ENCODE data around the gene PTPRK. TPM values are rescaled to one million over a fixed set of nuclear protein-coding genes. Genes with fewer than 3 reads are reported as not detected.
"Not testable (repeated sequence)": the region's sequence is repeated elsewhere in the genome, so short reads cannot be mapped to it uniquely, and the experiment has no call there.

Gene PTPRK
- total RNA-seq, 1 donor from 2014 or later = 43.0 TPM

- DNase-seq = no peak
- no peak for ATAC-seq
- intact Hi-C loops (cut with micrococcal nuclease) = no loop called here
These were observed 55.6 kb downstream of the PTPRK start for GRCh38 chr6:128464790-128465189.

- intact Hi-C loops (cut with micrococcal nuclease) = no loop called here
- ATAC-seq = no peak
These were observed 56.5 kb downstream of the PTPRK start for GRCh38 chr6:128463942-128464341.

GRCh38 chr6:128461501-128461900 lies 58.9 kb downstream of the PTPRK start:
- intact Hi-C loops (cut with micrococcal nuclease) = no loop called here
- ATAC-seq (no peak), DNase-seq (no peak)

More at GRCh38 chr6:128463942-128464341, 56.5 kb downstream of the PTPRK start:
- no peak for DNase-seq

GRCh38 chr6:128456510-128457230 lies 63.7 kb downstream of the PTPRK start:
- intact Hi-C loops (cut with micrococcal nuclease) = no loop called here
- ATAC-seq (no peak), DNase-seq (no peak)

- DNase-seq (no peak), ATAC-seq (no peak)
- intact Hi-C loops (cut with micrococcal nuclease) = no loop called here
These were observed 64.4 kb downstream of the PTPRK start for GRCh38 chr6:128455959-128456358.

- intact Hi-C loops (cut with micrococcal nuclease) = no loop called here
- DNase-seq (no peak), ATAC-seq (no peak)
These were observed 67.7 kb downstream of the PTPRK start for GRCh38 chr6:128452713-128453112.

GRCh38 chr6:128446497-128446896 lies 73.9 kb downstream of the PTPRK start:
- DNase-seq = no peak
- intact Hi-C loops (cut with micrococcal nuclease) = no loop called here
- no peak for ATAC-seq

- no peak for DNase-seq
- intact Hi-C loops (cut with micrococcal nuclease) = no loop called here
- no peak for ATAC-seq
These were observed 76.8 kb downstream of the PTPRK start for GRCh38 chr6:128443553-128443952.

GRCh38 chr6:128439627-128440026 lies 80.8 kb downstream of the PTPRK start:
- no peak for ATAC-seq
- intact Hi-C loops (cut with micrococcal nuclease) = no loop called here
- no peak for DNase-seq

- ATAC-seq (peak; percentile 63), DNase-seq (peak; percentile 62)
- intact Hi-C loops (cut with micrococcal nuclease) = no loop called here
These were observed 82.0 kb downstream of the PTPRK start for GRCh38 chr6:128438393-128438792.

- ATAC-seq = no peak
- DNase-seq = no peak
- intact Hi-C loops (cut with micrococcal nuclease) = no loop called here
These were observed 82.7 kb downstream of the PTPRK start for GRCh38 chr6:128437685-128438084.

- intact Hi-C loops (cut with micrococcal nuclease) = not testable (repeated sequence)
These were observed 85.6 kb downstream of the PTPRK start for GRCh38 chr6:128434752-128435151.

GRCh38 chr6:128432394-128432793 lies 88.0 kb downstream of the PTPRK start:
- intact Hi-C loops (cut with micrococcal nuclease) = no loop called here
- no peak for ATAC-seq

More at GRCh38 chr6:128434752-128435151, 85.6 kb downstream of the PTPRK start:
- not testable (repeated sequence) for ATAC-seq, DNase-seq

GRCh38 chr6:128427139-128427538 lies 93.3 kb downstream of the PTPRK start:
- ATAC-seq = peak; percentile 50
- intact Hi-C loops (cut with micrococcal nuclease) = no loop called here
- DNase-seq = no peak

More at GRCh38 chr6:128432394-128432793, 88.0 kb downstream of the PTPRK start:
- no peak for DNase-seq

GRCh38 chr6:128425856-128426255 lies 94.5 kb downstream of the PTPRK start:
- intact Hi-C loops (cut with micrococcal nuclease) = no loop called here
- peak; percentile 22 for ATAC-seq

GRCh38 chr6:128422871-128423270 lies 97.5 kb downstream of the PTPRK start:
- peak; percentile 45 for ATAC-seq
- intact Hi-C loops (cut with micrococcal nuclease) = no loop called here

More at GRCh38 chr6:128425856-128426255, 94.5 kb downstream of the PTPRK start:
- no peak for DNase-seq

GRCh38 chr6:128422200-128422599 lies 98.2 kb downstream of the PTPRK start:
- ATAC-seq (no peak), DNase-seq (no peak)
- intact Hi-C loops (cut with micrococcal nuclease) = no loop called here

More at GRCh38 chr6:128422871-128423270, 97.5 kb downstream of the PTPRK start:
- no peak for DNase-seq

GRCh38 chr6:128421788-128422187 lies 98.6 kb downstream of the PTPRK start:
- intact Hi-C loops (cut with micrococcal nuclease) = no loop called here
- ATAC-seq = no peak
- DNase-seq = no peak

- peak; percentile 82 for ATAC-seq
- intact Hi-C loops (cut with micrococcal nuclease) = no loop called here
- DNase-seq = no peak
These were observed 102.7 kb downstream of the PTPRK start for GRCh38 chr6:128417698-128418097.

GRCh38 chr6:128415387-128415786 lies 105.0 kb downstream of the PTPRK start:
- DNase-seq (no peak), ATAC-seq (no peak)
- intact Hi-C loops (cut with micrococcal nuclease) = no loop called here

GRCh38 chr6:128414943-128415342 lies 105.5 kb downstream of the PTPRK start:
- intact Hi-C loops (cut with micrococcal nuclease) = no loop called here
- ATAC-seq (no peak), DNase-seq (no peak)

Data from left ventricle myocardium superior (tissue), 1 donor.